Fibroblast of skin of right biceps (primary cell): ENCODE data around the gene TSLP.

Experiments used
- DNase-seq: peaks from one replicate; pipeline ENCODE4 v3.0.0-alpha.2; 2013

Gene TSLP

GRCh38 chr5:111071413-111071812 is at the start of gene TSLP:
Gene TSLP (plus strand): TSS chr5:111071713. CDS start chr5:111071891, 178 bp downstream.
- no peak for DNase-seq

GRCh38 chr5:111022301-111022700 is 49.2 kb upstream of the TSLP start:
- no peak for DNase-seq

GRCh38 chr5:111028865-111029264 is 42.6 kb upstream of the TSLP start:
- no peak for DNase-seq

- peak; percentile 50 for DNase-seq
Measured at GRCh38 chr5:111043712-111044506, 27.6 kb upstream of the TSLP start.

GRCh38 chr5:111058064-111058463 is 13.4 kb upstream of the TSLP start:
- no peak for DNase-seq

- DNase-seq, result no peak
Measured at GRCh38 chr5:111060169-111060568, 11.3 kb upstream of the TSLP start.

GRCh38 chr5:111061618-111062017 is 9.9 kb upstream of the TSLP start:
- no peak for DNase-seq

GRCh38 chr5:111063709-111064322 is 7.7 kb upstream of the TSLP start:
- DNase-seq, result no peak

- DNase-seq, result no peak
Measured at GRCh38 chr5:111066261-111066938, 5.1 kb upstream of the TSLP start.

- no peak for DNase-seq
Measured at GRCh38 chr5:111068213-111068612, 3.3 kb upstream of the TSLP start.

GRCh38 chr5:111069839-111070238 is 1.7 kb upstream of the TSLP start:
- peak; percentile 85 for DNase-seq

- DNase-seq, result peak; percentile 36
Measured at GRCh38 chr5:111070272-111071134, 1.0 kb upstream of the TSLP start.

- peak; percentile 21 for DNase-seq
Measured at GRCh38 chr5:111072949-111073682, 1.6 kb downstream of the TSLP start.

GRCh38 chr5:111074244-111074643 is 2.7 kb downstream of the TSLP start:
- DNase-seq, result no peak

- peak; percentile 93 for DNase-seq
Measured at GRCh38 chr5:111075520-111075919, 4.0 kb downstream of the TSLP start.

- DNase-seq, result no peak
Measured at GRCh38 chr5:111076091-111076490, 4.6 kb downstream of the TSLP start.

- DNase-seq, result no peak
Measured at GRCh38 chr5:111077678-111078077, 6.2 kb downstream of the TSLP start.

GRCh38 chr5:111079846-111080245 is 8.3 kb downstream of the TSLP start:
- DNase-seq, result no peak

- no peak for DNase-seq
Measured at GRCh38 chr5:111083323-111083722, 11.8 kb downstream of the TSLP start.

GRCh38 chr5:111092062-111092853 is 20.7 kb downstream of the TSLP start, which contains the start of gene WDR36:
Gene WDR36 (plus strand): TSS chr5:111092348. CDS start chr5:111092457, 109 bp downstream.
- peak; percentile 94 for DNase-seq

GRCh38 chr5:111095982-111096381 is 24.5 kb downstream of the TSLP start:
- no peak for DNase-seq
